AG09309 (cell line): ENCODE results near the gene PARD3.

Experiments
- DNase-seq: peaks from one replicate; pipeline ENCODE4 v3.0.0-alpha.2; 2010; ENCODE audit warnings: low read depth
- H3K4me3 ChIP-seq: 2 replicates; pipeline ENCODE4 v1.5.1; 2011; ENCODE audit warnings: mild to moderate bottlenecking, low read depth, low read length, moderate library complexity; ENCODE audit not compliant: control insufficient read depth
- CTCF ChIP-seq: IDR thresholded peaks from 2 replicates; pipeline ENCODE4 v1.5.1; 2011; ENCODE audit warnings: mild to moderate bottlenecking, low read depth, low read length, inconsistent platforms; ENCODE audit not compliant: insufficient read depth, control insufficient read depth; ENCODE audit errors: missing control alignments

The PARD3 gene

GRCh38 chr10:34413214-34413613 lies 401.9 kb downstream of the PARD3 start:
- H3K4me3 ChIP-seq, result no peak overlapping the region
- TF ChIP-seq CTCF, result no peak
- no peak for DNase-seq

- no peak for DNase-seq
- TF ChIP-seq CTCF, result no peak
- no peak overlapping the region for H3K4me3 ChIP-seq
Measured at GRCh38 chr10:34408956-34409355, 406.1 kb downstream of the PARD3 start.

GRCh38 chr10:34408381-34408780 lies 406.7 kb downstream of the PARD3 start:
- no peak for DNase-seq
- H3K4me3 ChIP-seq, result no peak overlapping the region
- no peak for TF ChIP-seq CTCF

- TF ChIP-seq CTCF, result no peak
- no peak for DNase-seq
- no peak overlapping the region for H3K4me3 ChIP-seq
Measured at GRCh38 chr10:34407324-34407805, 407.7 kb downstream of the PARD3 start.

- DNase-seq, result no peak
- no peak overlapping the region for H3K4me3 ChIP-seq
- no peak for TF ChIP-seq CTCF
Measured at GRCh38 chr10:34406463-34407323, 408.4 kb downstream of the PARD3 start.

GRCh38 chr10:34405611-34406462 lies 409.3 kb downstream of the PARD3 start:
- no peak overlapping the region for H3K4me3 ChIP-seq
- DNase-seq, result no peak
- no peak for TF ChIP-seq CTCF
